Lower leg skin (tissue), 4 donors: ENCODE measurements around the gene ZNF614. TPM values are rescaled to one million over a fixed set of nuclear protein-coding genes. Genes with fewer than 3 reads are reported as not detected.
"Not testable (repeated sequence)": the region's sequence is repeated elsewhere in the genome, so short reads cannot be mapped to it uniquely, and the experiment has no call there.

Experiments used
- DNase-seq, 2 donors: peaks; one replicate each; pipeline ENCODE4 v3.0.0-alpha.2; 2019; ENCODE audit warnings: low spot score in 2 of 2
- H3K4me3 ChIP-seq: fragments of 200-600 bp; sonication (generic); 2 replicates; pipeline ENCODE4 v1.5.1; 2017; ENCODE audit warnings: mild to moderate bottlenecking, low read depth; ENCODE audit not compliant: poor library complexity, severe bottlenecking
- POLR2A ChIP-seq, 2 donors: fragments of 450-650 bp; IDR thresholded peaks; one replicate each; pipeline ENCODE4 v1.6.1; 2016 to 2017; ENCODE audit warnings: antibody characterized with exemption in 2 of 2, mild to moderate bottlenecking in 1 of 2, moderate library complexity in 1 of 2
- WGBS, 2 donors: methylation state at CpG; one replicate each; pipeline ENCODE4 v1.1.5; 2018; 5-methylcytosine and 5-hydroxymethylcytosine counted together
- intact Hi-C: fragments of 100-400 bp; cut with DNase I; formaldehyde crosslinking; loops from one replicate; pipeline ENCODE4 v1.15.0; 2023; ENCODE audit warnings: low total_unique reads
- total RNA-seq, 4 donors: library from RNA; depleted of rRNA; stranded (reverse); fragments of >200 nt; gene quantifications; one replicate each; pipeline ENCODE4 v1.1.0, GENCODE V29; 2016
- TF ChIP-seq, protein P1 (sequence below), 3 donors: fragments of 450-650 bp; IDR thresholded peaks; one replicate each; pipeline ENCODE4 v1.5.1; 2016; ENCODE audit warnings: antibody characterized with exemption in 3 of 3, mild to moderate bottlenecking in 3 of 3, moderate library complexity in 2 of 3

The ZNF614 gene
- total RNA-seq: 1 to 10 TPM; 3.9 to 6.4 (median 4.3) TPM

DNA sequence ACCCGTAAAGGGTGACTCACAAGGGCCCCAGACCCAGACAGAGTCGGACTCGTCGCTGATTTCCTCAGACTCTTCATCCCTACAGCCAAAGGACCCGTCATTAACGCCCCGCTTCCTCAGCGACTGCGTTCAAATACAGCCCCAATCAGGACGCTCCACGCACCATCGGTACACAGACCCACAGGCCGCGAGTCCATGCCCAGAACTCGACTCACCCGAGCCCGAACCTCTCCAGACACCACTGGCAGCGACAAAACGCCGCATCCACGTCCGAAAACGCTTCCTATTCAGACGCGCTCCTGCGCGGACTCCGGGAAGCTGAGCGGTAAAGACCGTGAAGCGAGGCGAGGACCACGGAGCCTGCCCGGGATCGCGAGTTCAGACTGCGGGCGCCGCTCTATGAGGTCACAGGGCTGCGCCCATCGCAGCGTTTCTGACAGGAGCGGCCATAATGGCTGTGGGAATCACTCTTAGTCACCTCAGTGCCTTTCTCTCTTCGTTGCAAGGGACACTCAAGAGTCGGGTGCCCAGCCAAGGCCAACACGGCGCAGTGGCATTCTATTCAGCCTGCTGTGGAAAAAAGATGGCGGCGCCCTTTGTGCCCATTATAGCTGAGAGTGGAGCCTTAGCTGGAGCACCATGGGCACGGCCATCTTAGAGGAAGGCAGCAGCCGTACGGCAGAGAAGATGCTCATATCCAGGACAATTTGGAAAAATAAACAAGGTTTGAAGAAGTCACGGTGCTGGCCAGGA, at the start of gene ZNF614:
Gene ZNF614, minus strand, starts transcription at position 353 of the 753 bp plus-strand sequence. CDS start 2,634 bp downstream, outside the sequence.
- 0 to 1% methylated on average over 47 to 53 of the region's 53 CpGs for WGBS, 2 donors
- TF ChIP-seq, protein P1, sequence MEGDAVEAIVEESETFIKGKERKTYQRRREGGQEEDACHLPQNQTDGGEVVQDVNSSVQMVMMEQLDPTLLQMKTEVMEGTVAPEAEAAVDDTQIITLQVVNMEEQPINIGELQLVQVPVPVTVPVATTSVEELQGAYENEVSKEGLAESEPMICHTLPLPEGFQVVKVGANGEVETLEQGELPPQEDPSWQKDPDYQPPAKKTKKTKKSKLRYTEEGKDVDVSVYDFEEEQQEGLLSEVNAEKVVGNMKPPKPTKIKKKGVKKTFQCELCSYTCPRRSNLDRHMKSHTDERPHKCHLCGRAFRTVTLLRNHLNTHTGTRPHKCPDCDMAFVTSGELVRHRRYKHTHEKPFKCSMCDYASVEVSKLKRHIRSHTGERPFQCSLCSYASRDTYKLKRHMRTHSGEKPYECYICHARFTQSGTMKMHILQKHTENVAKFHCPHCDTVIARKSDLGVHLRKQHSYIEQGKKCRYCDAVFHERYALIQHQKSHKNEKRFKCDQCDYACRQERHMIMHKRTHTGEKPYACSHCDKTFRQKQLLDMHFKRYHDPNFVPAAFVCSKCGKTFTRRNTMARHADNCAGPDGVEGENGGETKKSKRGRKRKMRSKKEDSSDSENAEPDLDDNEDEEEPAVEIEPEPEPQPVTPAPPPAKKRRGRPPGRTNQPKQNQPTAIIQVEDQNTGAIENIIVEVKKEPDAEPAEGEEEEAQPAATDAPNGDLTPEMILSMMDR (IDR thresholded peaks at IDR 0.05): no peak
- TF ChIP-seq POLR2A (IDR thresholded peaks at IDR 0.05): no peak
- intact Hi-C loops: no loop called here
- peak within 1 kb of the TSS; percentile 86 for H3K4me3 ChIP-seq
- peak; percentile 82 to 97 for DNase-seq

DNA sequence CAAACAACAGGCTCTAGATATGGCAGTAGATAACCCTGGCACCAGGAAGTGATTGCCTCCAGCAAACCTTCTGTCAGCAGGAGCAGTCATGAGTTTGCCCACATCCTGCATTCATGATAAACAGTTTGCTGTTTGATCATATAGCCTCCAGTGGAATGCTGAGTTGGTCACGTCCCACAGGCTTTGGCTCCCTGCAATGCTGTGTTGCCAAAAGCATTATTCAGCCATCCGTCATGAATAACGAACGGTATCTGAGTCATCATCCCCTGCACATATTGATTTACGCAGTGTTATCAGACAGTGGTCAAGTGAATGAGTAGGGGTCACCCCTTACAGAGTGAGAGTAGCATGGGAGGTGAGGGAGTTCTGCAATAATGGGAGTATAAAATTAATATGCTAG, 42.3 kb upstream of the ZNF614 start:
- TF ChIP-seq POLR2A (IDR thresholded peaks at IDR 0.05): no peak
- TF ChIP-seq, protein P1 (IDR thresholded peaks at IDR 0.05): no peak
- no peak for DNase-seq
- intact Hi-C loops: no loop called here
- H3K4me3 ChIP-seq: no peak overlapping the region
- WGBS, 2 donors: 96 to 97% methylated on average over 5 of the region's 5 CpGs

DNA sequence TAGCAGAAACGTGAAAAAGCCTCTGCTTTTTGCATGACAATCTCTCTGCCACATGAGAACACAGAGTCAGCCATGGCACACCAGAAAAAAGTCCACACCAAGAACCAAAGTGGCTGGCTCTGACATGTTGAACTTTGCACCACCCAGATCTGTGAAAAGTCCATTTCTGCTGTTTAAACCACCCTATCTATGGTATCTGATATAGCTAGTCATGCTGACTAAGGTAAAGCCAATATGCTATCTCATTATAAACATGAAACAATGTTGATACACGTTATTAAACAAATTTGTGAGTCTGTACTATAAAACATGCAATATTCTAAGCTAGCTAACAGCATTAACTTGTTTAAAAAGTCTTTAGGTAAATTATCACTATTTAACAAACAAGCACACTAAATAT, 41.5 kb upstream of the ZNF614 start:
- DNase-seq: no peak
- intact Hi-C loops: no loop called here
- 94% methylated on average over 2 of the region's 2 CpGs for WGBS, 2 donors
- no peak for TF ChIP-seq POLR2A (IDR thresholded peaks at IDR 0.05)
- H3K4me3 ChIP-seq: no peak overlapping the region

DNA sequence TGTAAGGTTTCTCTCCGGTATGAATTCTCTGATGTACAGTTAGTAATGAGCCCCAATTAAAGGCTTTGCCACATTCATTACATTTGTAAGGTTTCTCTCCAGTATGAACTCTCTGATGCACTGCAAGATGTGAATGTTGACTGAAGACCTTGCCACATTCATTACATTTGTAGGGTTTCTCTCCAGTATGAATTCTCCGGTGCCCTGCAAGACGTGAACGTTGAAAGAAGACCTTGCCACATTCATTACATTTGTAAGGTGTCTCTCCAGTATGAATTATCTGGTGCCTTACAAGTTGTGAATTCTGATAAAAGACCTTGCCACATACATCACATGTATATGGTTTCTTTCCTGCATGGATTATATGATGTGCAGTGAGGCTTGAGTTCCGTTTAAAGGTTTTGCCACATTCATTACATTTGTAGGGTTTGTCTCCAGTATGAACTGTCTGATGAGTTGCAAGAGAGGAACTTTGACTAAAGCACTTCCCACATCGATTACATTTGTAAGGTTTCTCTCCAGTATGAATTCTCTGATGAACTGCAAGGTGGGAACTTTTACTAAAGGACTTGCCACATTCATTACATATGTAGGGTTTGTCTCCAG, 38.2 kb upstream of the ZNF614 start:
- no peak for DNase-seq
- intact Hi-C loops: no loop called here
- 93% methylated on average over 6 of the region's 6 CpGs for WGBS, 2 donors
- TF ChIP-seq, protein P1 (IDR thresholded peaks at IDR 0.05): no peak
- TF ChIP-seq POLR2A (IDR thresholded peaks at IDR 0.05): no peak
- no peak overlapping the region for H3K4me3 ChIP-seq

DNA sequence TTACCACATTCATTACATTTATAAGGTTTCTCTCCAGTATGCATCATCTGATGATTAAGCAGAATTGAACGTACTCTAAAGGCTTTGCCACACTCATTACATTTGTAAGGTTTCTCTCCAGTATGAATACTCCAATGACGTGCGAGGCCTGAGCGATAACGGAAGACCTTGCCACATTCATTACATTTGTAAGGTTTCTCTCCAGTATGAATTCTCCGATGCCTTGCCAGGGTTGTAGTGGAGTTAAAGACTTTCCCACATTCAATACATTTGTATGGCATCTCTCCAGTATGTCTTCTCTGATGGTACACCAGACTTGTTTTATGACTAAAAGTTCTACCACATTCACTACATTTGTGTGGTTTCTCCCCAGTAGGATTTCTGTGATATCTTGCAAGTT, 37.2 kb upstream of the ZNF614 start:
- 97 to 99% methylated on average over 6 of the region's 6 CpGs for WGBS, 2 donors
- no peak overlapping the region for H3K4me3 ChIP-seq
- intact Hi-C loops: no loop called here
- DNase-seq: no peak
- no peak for TF ChIP-seq POLR2A (IDR thresholded peaks at IDR 0.05)
- TF ChIP-seq, protein P1 (IDR thresholded peaks at IDR 0.05): no peak

DNA sequence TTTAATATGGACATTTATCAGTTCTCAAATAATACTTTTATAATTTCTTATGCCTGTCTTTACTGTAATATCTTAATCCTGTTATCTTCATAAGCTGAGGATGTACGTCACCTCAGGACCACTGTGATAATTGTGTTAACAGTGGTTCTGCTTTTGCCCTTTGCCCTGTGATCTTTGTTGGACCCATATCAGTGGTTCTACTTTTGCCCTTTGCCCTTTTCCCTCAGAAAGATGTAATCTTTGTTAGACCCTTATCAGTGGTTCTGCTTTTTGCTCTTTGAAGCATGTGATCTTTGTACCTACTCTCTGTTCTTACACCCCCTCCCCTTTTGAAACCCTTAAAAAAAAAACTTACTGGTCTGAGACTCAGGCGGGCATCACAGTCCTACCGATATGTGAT, 28.3 kb upstream of the ZNF614 start:
- intact Hi-C loops: loop anchor here (2.0 kb wide), 1 partner anchor 20 kb away; no protein-coding TSS in a partner anchor

DNA sequence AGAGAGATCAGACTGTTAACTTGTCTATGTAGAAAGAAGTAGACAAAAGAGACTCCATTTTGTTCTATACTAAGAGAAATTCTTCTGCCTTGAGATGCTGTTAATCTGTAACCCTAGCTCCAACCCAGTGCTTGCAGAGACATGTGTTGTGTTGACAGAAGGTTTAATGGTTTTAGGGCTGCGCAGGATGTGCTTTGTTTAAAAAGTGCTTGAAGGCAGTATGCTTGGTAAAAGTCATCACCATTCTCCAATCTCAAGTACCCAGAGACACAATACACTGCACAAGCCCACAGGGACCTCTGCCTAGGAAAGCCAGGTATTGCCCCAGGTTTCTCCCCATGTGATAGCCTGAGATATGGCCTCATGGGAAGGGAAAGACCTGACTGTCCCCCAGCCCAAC, 23.6 kb upstream of the ZNF614 start:
- WGBS, 2 donors: 44 to 81% methylated on average over 1 of the region's 1 CpG
- DNase-seq, H3K4me3 ChIP-seq, intact Hi-C loops: not testable (repeated sequence)

More for the DNA sequence above, 28.3 kb upstream of the ZNF614 start:
- not testable (repeated sequence) for H3K4me3 ChIP-seq, DNase-seq
- WGBS, 2 donors: 93 to 96% methylated on average over 3 of the region's 3 CpGs
